Glomerular endothelial cell (primary cell): ENCODE data around the gene TMEM121B. TPM values are rescaled to one million over a fixed set of nuclear protein-coding genes. Genes with fewer than 3 reads are reported as not detected.

Source experiments
- DNase-seq: peaks from one replicate; pipeline ENCODE4 v3.0.0-alpha.2; 2011; ENCODE audit warnings: low read depth, low spot score; ENCODE audit errors: extremely low read depth
- total RNA-seq: library from RNA; depleted of rRNA; stranded (reverse); fragments of >200 nt; gene quantifications from 2 replicates; pipeline ENCODE4 v1.2.3, GENCODE V29; 2015

Gene TMEM121B
- total RNA-seq, 1 donor from 2014 or later, result 0.88 TPM

- no peak for DNase-seq
These were observed 25.1 kb downstream of the TMEM121B start for GRCh38 chr22:17096071-17096470.

DNA sequence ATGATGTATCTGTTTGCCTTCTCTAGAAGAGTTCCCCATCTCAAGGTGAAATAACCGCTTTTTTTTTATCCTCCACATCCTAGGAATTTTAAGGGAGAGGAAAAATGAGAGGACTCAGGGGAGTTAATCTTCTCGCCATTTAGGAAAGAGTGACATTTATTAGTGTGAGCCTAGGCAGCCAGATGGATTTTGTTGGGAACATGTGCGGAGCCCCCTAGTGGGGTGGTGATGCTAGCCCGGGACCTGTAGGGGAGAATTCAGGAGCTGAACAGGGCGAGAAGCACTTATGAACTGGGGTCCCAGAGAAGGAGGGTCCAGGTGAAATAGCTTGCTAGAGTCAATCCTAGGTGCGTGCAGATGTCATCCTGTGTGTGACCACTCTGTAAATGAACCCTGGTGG, 25.6 kb downstream of the TMEM121B start:
- no peak for DNase-seq

- DNase-seq, result no peak
These were observed 28.1 kb downstream of the TMEM121B start for GRCh38 chr22:17093081-17093480.

DNA sequence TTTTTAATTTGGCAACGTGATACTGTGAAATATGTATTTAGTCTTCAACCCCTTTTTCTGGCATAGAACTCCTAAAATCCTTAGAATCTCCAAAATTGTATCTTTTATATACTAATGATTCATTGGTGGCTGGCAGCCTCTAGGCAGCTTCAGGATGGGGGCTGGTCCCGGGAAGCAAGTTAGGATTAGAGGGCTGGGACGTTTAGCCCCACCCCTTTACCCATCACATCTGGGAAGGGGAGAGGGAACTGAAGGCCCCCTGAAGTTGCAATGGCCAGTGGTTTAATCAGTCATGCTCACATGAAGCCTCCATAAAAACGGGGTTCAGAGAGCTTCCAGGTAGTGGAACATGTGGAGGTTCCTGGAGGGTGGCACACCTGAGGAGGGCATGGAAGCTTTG, 29.3 kb downstream of the TMEM121B start:
- DNase-seq, result no peak

GRCh38 chr22:17090550-17090949, 30.6 kb downstream of the TMEM121B start:
- DNase-seq, result no peak

GRCh38 chr22:17087498-17088131, 33.5 kb downstream of the TMEM121B start:
- DNase-seq, result no peak

- DNase-seq, result no peak
These were observed 34.2 kb downstream of the TMEM121B start for GRCh38 chr22:17086788-17087497.

- DNase-seq, result no peak
These were observed 34.9 kb downstream of the TMEM121B start for GRCh38 chr22:17086296-17086695.

DNA sequence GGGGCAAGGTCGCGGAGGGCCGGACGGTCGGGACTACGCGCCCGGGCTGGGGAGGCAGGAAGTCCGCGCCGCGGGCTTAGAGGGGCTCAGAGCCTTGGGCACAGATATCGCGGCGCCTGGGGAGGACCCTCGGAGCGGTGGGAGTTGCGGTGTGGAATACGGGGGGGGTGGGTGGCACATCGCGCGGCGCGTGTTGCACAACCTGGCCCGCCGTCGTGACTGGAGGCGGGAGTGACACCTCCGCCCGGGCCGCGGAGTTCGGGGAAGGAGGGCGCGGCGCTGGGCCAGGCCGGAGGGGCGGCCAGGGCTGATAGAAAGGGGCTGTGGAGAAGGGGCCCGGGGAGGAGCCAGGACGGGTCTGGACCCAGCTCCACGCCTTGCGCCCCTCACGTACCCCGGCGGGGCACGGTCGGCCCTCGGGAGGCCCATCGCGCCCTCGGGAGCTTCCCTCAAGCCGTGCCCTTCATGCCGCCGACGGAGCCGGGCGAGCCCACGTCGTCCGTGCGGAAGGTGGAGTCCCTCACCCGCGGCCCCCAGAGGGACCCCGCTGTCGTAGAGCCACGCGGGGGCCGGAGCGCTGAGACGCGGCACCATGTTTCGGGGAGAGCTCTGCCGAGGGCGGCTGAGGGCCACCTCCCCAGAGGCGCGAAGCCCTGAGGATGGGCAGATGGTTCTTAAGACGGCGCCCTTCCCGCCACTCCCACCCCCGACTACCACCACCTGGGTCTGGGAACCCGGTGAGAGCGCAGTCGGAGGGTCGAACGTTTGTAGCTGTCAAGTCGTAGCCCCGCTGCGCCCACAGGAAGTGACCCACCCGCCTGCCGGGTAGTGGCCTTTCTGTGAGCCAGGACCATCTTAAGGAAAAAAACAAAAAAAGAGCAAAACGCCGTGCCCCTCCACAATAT, 35.6 kb downstream of the TMEM121B start:
- DNase-seq, result no peak

- DNase-seq, result no peak
These were observed 36.4 kb downstream of the TMEM121B start, which contains the start of gene IL17RA for GRCh38 chr22:17084554-17085276. Gene IL17RA, plus strand, starts transcription at chr22:17085000. Its CDS starts 92 bp downstream, at chr22:17085092.

GRCh38 chr22:17083811-17084441, 37.2 kb downstream of the TMEM121B start:
- no peak for DNase-seq

DNA sequence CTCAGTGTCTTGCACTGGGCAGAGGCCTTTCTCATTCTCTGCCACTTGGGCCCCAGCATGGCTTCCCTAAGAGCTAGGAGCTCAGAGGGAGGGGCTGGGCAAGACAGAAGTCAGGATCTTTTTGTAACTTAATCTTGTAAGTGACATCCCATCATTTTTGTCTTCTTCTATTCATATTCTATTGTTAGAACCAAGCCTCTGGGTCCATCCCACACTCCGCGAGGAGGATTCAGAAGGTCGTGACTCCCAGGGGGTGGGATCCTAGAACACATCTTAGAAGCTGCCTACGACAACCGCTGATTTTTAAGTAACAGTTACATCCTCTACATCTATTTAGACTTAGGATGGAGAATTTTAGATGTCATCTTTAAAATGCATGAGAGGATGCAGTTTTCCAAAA, 37.9 kb downstream of the TMEM121B start:
- DNase-seq, result no peak

- no peak for DNase-seq
These were observed 41.6 kb downstream of the TMEM121B start for GRCh38 chr22:17079572-17079971.

- no peak for DNase-seq
These were observed 43.9 kb downstream of the TMEM121B start for GRCh38 chr22:17077255-17077654.

GRCh38 chr22:17074648-17075002, 46.5 kb downstream of the TMEM121B start:
- no peak for DNase-seq

- no peak for DNase-seq
These were observed 48.3 kb downstream of the TMEM121B start for GRCh38 chr22:17072877-17073276.
